HepG2 (cell line): ENCODE measurements around the gene BHLHA9. TPM values are rescaled to one million over a fixed set of nuclear protein-coding genes. Genes with fewer than 3 reads are reported as not detected.

Experiments used
- ATAC-seq: fragments of 200-7000 bp; cut with Tn5 transposase; 3 replicates; pipeline ENCODE4 v1.9.1; 2020; ENCODE audit warnings: mild to moderate bottlenecking, moderate library complexity
- BruUV-seq: library from RNA; stranded (reverse); fragments of 400-500 nt; replicated peaks from 2 replicates; lab custom pipeline; 2021; lab: Mats Ljungman, UMichigan
- CTCF ChIA-PET: fragments of 300-600 bp; formaldehyde crosslinking; extraction: SDS; loops from one replicate; lab custom pipeline; 2021; ENCODE audit warnings: low total read pairs, inconsistent platforms, low intra/inter-chr PET ratio; lab: Yijun Ruan, JAX
- POLR2A ChIA-PET: fragments of 350-600 bp; sonication (Branson Sonifier 250); formaldehyde crosslinking; loops from one replicate; lab custom pipeline; 2020; ENCODE audit warnings: antibody characterized with exemption, inconsistent platforms; lab: Yijun Ruan, JAX
- DNase-seq: peaks from one replicate; pipeline ENCODE4 v3.0.0-alpha.2; 2015; ENCODE audit warnings: low spot score
- FAIRE-seq: peaks from 3 replicates; lab custom pipeline; 2011; peaks lifted over from hg19 to GRCh38; lab: Jason Lieb, UNC
- H2AFZ ChIP-seq: one replicate; pipeline ENCODE4 v1.6.1; 2011; ENCODE audit warnings: low read length, inconsistent platforms
- H3K27ac ChIP-seq: fragments of 300-600 bp; 3 replicates; pipeline ENCODE4 v1.8.0; 2011; ENCODE audit warnings: mixed run types, mild to moderate bottlenecking, mixed read lengths, low read length, inconsistent platforms; ENCODE audit not compliant: insufficient read depth; ENCODE audit errors: extremely low read length
- H3K27me3 ChIP-seq, 2 experiments: fragments of 200-600 bp in 1 of 2; 2 replicates in 1 of 2; 3 replicates in 1 of 2; pipeline versions ENCODE4 v1.6.0 to v1.8.0; 2011; ENCODE audit warnings: low read length in 2 of 2, mild to moderate bottlenecking in 2 of 2, moderate library complexity in 2 of 2, inconsistent platforms in 1 of 2; ENCODE audit not compliant: insufficient read depth in 2 of 2, control insufficient read depth in 1 of 2
- H3K36me3 ChIP-seq, 2 experiments: fragments of 200-600 bp in 1 of 2; replicated peaks in 1 of 2; 2 replicates in 1 of 2; 3 replicates in 1 of 2; pipeline versions ENCODE4 v1.5.1 to v1.8.0; 2011; ENCODE audit warnings: low read length in 2 of 2, inconsistent platforms in 1 of 2; ENCODE audit not compliant: insufficient read depth in 2 of 2, control insufficient read depth in 1 of 2
- H3K4me1 ChIP-seq: 2 replicates; pipeline ENCODE4 v1.5.1; 2012; ENCODE audit warnings: low read length, inconsistent platforms; ENCODE audit not compliant: insufficient read depth
- H3K4me2 ChIP-seq: 2 replicates; pipeline ENCODE4 v1.6.0; 2011; ENCODE audit warnings: low read depth, low read length, inconsistent platforms
- H3K4me3 ChIP-seq, 3 experiments: fragments of 200-600 bp in 1 of 3; sonication (generic), shearing (Covaris generic) in 1 of 3; replicated peaks in 1 of 3; 2 replicates each; pipeline ENCODE4 v1.5.1; 2011 to 2016; ENCODE audit warnings: low read length in 3 of 3, inconsistent platforms in 2 of 3, low read depth in 2 of 3, mild to moderate bottlenecking in 2 of 3, control low read depth in 1 of 3, mixed read lengths in 1 of 3; ENCODE audit not compliant: insufficient read depth in 1 of 3
- H3K79me2 ChIP-seq: one replicate; pipeline ENCODE4 v1.6.1; 2011; ENCODE audit warnings: low read length, inconsistent platforms; ENCODE audit not compliant: insufficient read depth
- H3K9ac ChIP-seq: 2 replicates; pipeline ENCODE4 v1.6.0; 2011; ENCODE audit warnings: mild to moderate bottlenecking, low read depth, low read length, inconsistent platforms; ENCODE audit not compliant: insufficient read depth
- H3K9me3 ChIP-seq: 2 replicates; pipeline ENCODE4 v1.5.1; 2012; ENCODE audit warnings: mild to moderate bottlenecking, low read length
- H4K20me1 ChIP-seq: 2 replicates; pipeline ENCODE4 v1.6.0; 2011; ENCODE audit warnings: inconsistent platforms, mild to moderate bottlenecking, low read length, moderate library complexity; ENCODE audit not compliant: insufficient read depth
- DNMT3B ChIP-seq: conservative IDR thresholded peaks from 2 replicates; pipeline ENCODE4 v1.6.1; 2016; ENCODE audit warnings: missing biosample characterization, control low read depth
- HNF4G ChIP-seq, 2 experiments: sonication (generic) in 1 of 2; formaldehyde crosslinking in 1 of 2; IDR thresholded peaks; 2 replicates each; pipeline versions ENCODE4 v1.4.0 to v1.6.1; 2011 to 2020; ENCODE audit warnings: borderline replicate concordance in 2 of 2, low read depth in 2 of 2, mild to moderate bottlenecking in 2 of 2, low read length in 1 of 2, missing genetic modification reagents in 1 of 2, moderate library complexity in 1 of 2
- NFE2L1 ChIP-seq: sonication (generic); formaldehyde crosslinking; IDR thresholded peaks from 2 replicates; pipeline ENCODE4 v1.4.0; 2020; ENCODE audit warnings: missing genetic modification reagents, mild to moderate bottlenecking, borderline replicate concordance
- SIN3A ChIP-seq: IDR thresholded peaks from 2 replicates; pipeline ENCODE4 v1.6.1; 2011; ENCODE audit warnings: low read depth, mild to moderate bottlenecking, control low read depth, low read length, borderline replicate concordance
- ZNF768 ChIP-seq: sonication (generic); formaldehyde crosslinking; IDR thresholded peaks from 2 replicates; pipeline ENCODE4 v1.4.0; 2020; ENCODE audit warnings: missing genetic modification reagents
- WGBS: methylation state at CpG from one replicate; pipeline ENCODE4 v1.1.6; 2017; ENCODE audit warnings: low lambda C conversion rate; 5-methylcytosine and 5-hydroxymethylcytosine counted together
- in situ Hi-C: cut with HindIII; loops from 2 replicates; pipeline ENCODE4 v1.10.0; 2017; ENCODE audit warnings: low pct_unique_long_range_greater_than_20kb; ENCODE audit not compliant: extremely low pct_ligation_motif_present
- intact Hi-C: fragments of 100-400 bp; cut with micrococcal nuclease; formaldehyde crosslinking; loops from one replicate; pipeline ENCODE4 v1.10.0; 2022; ENCODE audit not compliant: unreplicated experiment
- polyA plus RNA-seq, 8 experiments: library from polyadenylated mRNA; depleted of rRNA in 3 of 8; stranded (reverse) in 7 of 8; unstranded in 1 of 8; fragments of >200 nt; fragmentation: Illumina TruSeq in 4 of 8; extraction: Trizol in 4 of 8; gene quantifications; 2 replicates each; pipeline versions ENCODE4 v1.2.1 to v1.2.3, GENCODE V29; 2011 to 2016; ENCODE audit warnings: low read depth in 4 of 8, missing spikeins in 1 of 8, mixed read lengths in 1 of 8; ENCODE audit not compliant: insufficient read depth in 1 of 8
- total RNA-seq, 5 experiments: library from RNA; depleted of rRNA; stranded (reverse); fragments of >200 nt; fragmentation: Illumina TruSeq; extraction: Trizol; gene quantifications; 2 replicates each; pipeline ENCODE4 v1.2.3, GENCODE V29; 2016; ENCODE audit warnings: low read depth in 1 of 5
- TF ChIP-seq, protein P1 (sequence below): sonication (generic); formaldehyde crosslinking; IDR thresholded peaks from 2 replicates; pipeline ENCODE4 v1.8.0; 2023; ENCODE audit warnings: mild to moderate bottlenecking, missing genetic modification reagents
- TF ChIP-seq, protein P2 (sequence below), 2 experiments: sonication (generic) in 1 of 2; formaldehyde crosslinking in 1 of 2; IDR thresholded peaks; 2 replicates each; pipeline versions ENCODE4 v1.4.0 to v1.6.1; 2018 to 2020; ENCODE audit warnings: missing genetic modification reagents in 2 of 2, borderline replicate concordance in 1 of 2, low read depth in 1 of 2, mild to moderate bottlenecking in 1 of 2, missing biosample characterization in 1 of 2

BHLHA9 gene
- total and polyA plus RNA-seq, 2 of the 13 experiments (the other 11 are each of a cell fraction or from before 2014, with no cell fraction given) = not detected

DNA sequence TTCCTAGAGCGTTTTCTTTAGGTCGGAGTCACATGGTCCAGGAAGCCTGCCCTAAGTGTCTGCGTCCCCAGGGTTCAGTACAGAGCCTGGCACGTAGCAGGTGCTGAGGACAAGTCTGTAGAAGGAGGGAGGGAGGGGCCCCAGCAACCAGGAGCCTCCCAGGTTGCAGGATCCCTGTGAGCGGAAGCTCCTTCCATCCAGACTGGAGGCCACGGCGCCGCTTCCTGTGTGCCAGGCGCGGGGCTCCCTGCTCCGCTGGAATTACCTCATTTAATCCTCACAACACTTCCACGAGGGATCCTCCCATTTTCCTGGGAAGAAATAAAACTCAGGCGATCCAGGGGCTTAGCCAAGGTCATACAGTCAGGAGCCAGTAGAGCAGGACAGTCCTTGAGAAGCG is 31.3 kb downstream of the BHLHA9 start:
- Histone ChIP-seq H3K9ac (no peak overlapping the region), H3K4me2 (no peak overlapping the region), H3K9me3 (no peaks in the 10 kb centered on the region), H3K79me2 (no peaks in the 10 kb centered on the region), H3K27me3 (peaks cover 22 to 91% of the 10 kb centered on the region in 2 experiments), H4K20me1 (no peaks in the 10 kb centered on the region), H3K36me3 (no peaks in the 10 kb centered on the region), H3K4me1 (peaks cover 10% of the 10 kb centered on the region), H3K4me3 (no peak overlapping the region), H2AFZ (no peak overlapping the region), H3K27ac (no peak overlapping the region)
- 55% methylated on average over 9 of the region's 14 CpGs for WGBS
- DNase-seq (no peak), ATAC-seq (no peak), FAIRE-seq (no peak)
- CTCF ChIA-PET = no interaction called here
- intact Hi-C loops = no loop called here
- in situ Hi-C loops = no loop called here
- POLR2A ChIA-PET = no interaction called here
- BruUV-seq = no TSS peak
- TF ChIP-seq, protein P1, sequence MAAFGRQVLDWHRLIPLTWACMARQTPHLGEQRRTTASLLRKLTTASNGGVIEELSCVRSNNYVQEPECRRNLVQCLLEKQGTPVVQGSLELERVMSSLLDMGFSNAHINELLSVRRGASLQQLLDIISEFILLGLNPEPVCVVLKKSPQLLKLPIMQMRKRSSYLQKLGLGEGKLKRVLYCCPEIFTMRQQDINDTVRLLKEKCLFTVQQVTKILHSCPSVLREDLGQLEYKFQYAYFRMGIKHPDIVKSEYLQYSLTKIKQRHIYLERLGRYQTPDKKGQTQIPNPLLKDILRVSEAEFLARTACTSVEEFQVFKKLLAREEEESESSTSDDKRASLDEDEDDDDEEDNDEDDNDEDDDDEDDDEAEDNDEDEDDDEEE (CRISPR knock-in tag) = no peak
- TF ChIP-seq DNMT3B (no peak), SIN3A (no peak), NFE2L1 (CRISPR knock-in tag) (no peak)
- TF ChIP-seq, protein P2, sequence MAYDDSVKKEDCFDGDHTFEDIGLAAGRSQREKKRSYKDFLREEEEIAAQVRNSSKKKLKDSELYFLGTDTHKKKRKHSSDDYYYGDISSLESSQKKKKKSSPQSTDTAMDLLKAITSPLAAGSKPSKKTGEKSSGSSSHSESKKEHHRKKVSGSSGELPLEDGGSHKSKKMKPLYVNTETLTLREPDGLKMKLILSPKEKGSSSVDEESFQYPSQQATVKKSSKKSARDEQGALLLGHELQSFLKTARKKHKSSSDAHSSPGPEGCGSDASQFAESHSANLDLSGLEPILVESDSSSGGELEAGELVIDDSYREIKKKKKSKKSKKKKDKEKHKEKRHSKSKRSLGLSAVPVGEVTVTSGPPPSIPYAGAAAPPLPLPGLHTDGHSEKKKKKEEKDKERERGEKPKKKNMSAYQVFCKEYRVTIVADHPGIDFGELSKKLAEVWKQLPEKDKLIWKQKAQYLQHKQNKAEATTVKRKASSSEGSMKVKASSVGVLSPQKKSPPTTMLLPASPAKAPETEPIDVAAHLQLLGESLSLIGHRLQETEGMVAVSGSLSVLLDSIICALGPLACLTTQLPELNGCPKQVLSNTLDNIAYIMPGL (CRISPR knock-in tag; IDR thresholded peaks at IDR 0.05; ENCODE audit: borderline replicate concordance in 1 of 2, low read depth in 1 of 2) = no peak

DNA sequence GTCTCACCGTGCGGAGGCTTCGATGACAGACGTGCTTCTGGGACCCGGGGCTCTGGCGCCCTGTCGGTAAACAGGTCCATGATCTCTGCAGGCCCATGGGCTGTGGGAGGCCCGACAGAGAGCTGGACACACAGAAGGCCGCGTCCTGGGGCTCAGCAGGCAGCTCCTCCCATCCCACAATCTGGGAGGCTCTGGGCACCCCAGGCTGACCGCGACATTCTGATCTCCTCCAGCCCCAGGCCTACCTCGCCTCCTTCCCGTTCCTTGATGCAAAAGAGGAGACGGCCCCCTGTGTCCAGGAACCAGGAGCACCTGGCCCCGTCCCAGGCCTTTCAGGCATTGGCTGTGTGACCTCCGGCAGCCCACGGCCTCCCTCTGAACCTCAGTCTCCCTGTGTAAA is 32.5 kb downstream of the BHLHA9 start:
- no peak for TF ChIP-seq HNF4G (IDR thresholded peaks at IDR 0.05; ENCODE audit: borderline replicate concordance, low read depth, low read length)
- TF ChIP-seq HNF4G (CRISPR knock-in tag; IDR thresholded peaks at IDR 0.05; ENCODE audit: borderline replicate concordance, low read depth) = no peak
- peak; percentile 51; the same call in 1 of the 2 replicates for TF ChIP-seq ZNF768
- in situ Hi-C loops (no loop called here), intact Hi-C loops (no loop called here)
- CTCF ChIA-PET = no interaction called here
- Histone ChIP-seq H3K4me1 (peaks cover 10% of the 10 kb centered on the region), H3K79me2 (no peaks in the 10 kb centered on the region), H3K27ac (no peak overlapping the region), H3K9ac (no peak overlapping the region), H3K4me3 (no peak overlapping the region), H2AFZ (no peak overlapping the region), H3K9me3 (no peaks in the 10 kb centered on the region), H3K36me3 (no peaks in the 10 kb centered on the region), H3K27me3 (peaks cover 22 to 90% of the 10 kb centered on the region in 2 experiments), H4K20me1 (no peaks in the 10 kb centered on the region), H3K4me2 (no peak overlapping the region)
- WGBS = 27% methylated on average over 3 of the region's 18 CpGs
- no peak for FAIRE-seq
- no peak for DNase-seq
- POLR2A ChIA-PET = no interaction called here
- ATAC-seq = no peak
- no TSS peak for BruUV-seq
